PC-9 (cell line): Measurements from ENCODE around the gene ASXL1. TPM values are rescaled to one million over a fixed set of nuclear protein-coding genes. Genes with fewer than 3 reads are reported as not detected.
A peak's percentile ranks its signal among the peaks of the same experiment; 100 is the strongest.

Experiments
- BruUV-seq: library from RNA; stranded (reverse); fragments of 400-500 nt; replicated peaks from 2 replicates; lab custom pipeline; 2021; lab: Mats Ljungman, UMichigan
- CTCF ChIA-PET: fragments of 300-600 bp; sonication (Branson Sonifier 250); formaldehyde crosslinking; loops from one replicate; lab custom pipeline; 2022; ENCODE audit warnings: antibody characterized with exemption; lab: Charles Lee
- POLR2A ChIA-PET: fragments of 300-600 bp; sonication (Branson Sonifier 250); formaldehyde crosslinking; loops from one replicate; lab custom pipeline; 2022; ENCODE audit warnings: antibody characterized with exemption; ENCODE audit not compliant: unreplicated experiment; lab: Charles Lee
- DNase-seq, 2 experiments: peaks; one replicate each; pipeline versions ENCODE4 v3.0.0 to v3.0.0-alpha.2; 2015 to 2022; ENCODE audit warnings: mixed read lengths in 1 of 2
- H2AFZ ChIP-seq: fragments of 200-600 bp; sonication (generic); 2 replicates; pipeline ENCODE4 v1.8.1; 2017; ENCODE audit warnings: antibody characterized with exemption
- H3F3A ChIP-seq: fragments of 200-600 bp; sonication (generic); 2 replicates; pipeline ENCODE4 v1.8.1; 2017; ENCODE audit warnings: antibody characterized with exemption, mild to moderate bottlenecking, low read depth; ENCODE audit not compliant: insufficient read depth
- H3K27ac ChIP-seq: fragments of 200-600 bp; sonication (generic); 2 replicates; pipeline ENCODE4 v1.6.1; 2016; ENCODE audit warnings: mixed run types
- H3K27me3 ChIP-seq: fragments of 200-600 bp; sonication (generic); 2 replicates; pipeline ENCODE4 v1.6.1; 2016; ENCODE audit warnings: low read depth, mixed run types; ENCODE audit not compliant: insufficient read depth
- H3K36me3 ChIP-seq: fragments of 200-600 bp; sonication (generic); 2 replicates; pipeline ENCODE4 v1.6.1; 2016; ENCODE audit warnings: low read depth, mixed run types
- H3K4me1 ChIP-seq: fragments of 200-600 bp; sonication (generic); replicated peaks from 2 replicates; pipeline ENCODE4 v1.6.1; 2016; ENCODE audit warnings: mixed run types; ENCODE audit not compliant: insufficient read depth
- H3K4me2 ChIP-seq: fragments of 200-600 bp; sonication (generic); 2 replicates; pipeline ENCODE4 v1.6.1; 2017; ENCODE audit warnings: mixed run types
- H3K4me3 ChIP-seq: fragments of 200-600 bp; sonication (generic); 2 replicates; pipeline ENCODE4 v1.6.1; 2016; ENCODE audit warnings: mixed run types
- H3K79me2 ChIP-seq: fragments of 200-600 bp; sonication (generic); 2 replicates; pipeline ENCODE4 v1.6.1; 2017; ENCODE audit warnings: low read depth, mixed run types
- H3K9me2 ChIP-seq: fragments of 200-600 bp; sonication (generic); 2 replicates; pipeline ENCODE4 v1.8.1; 2017; ENCODE audit warnings: mild to moderate bottlenecking; ENCODE audit not compliant: insufficient read depth
- H3K9me3 ChIP-seq: fragments of 200-600 bp; sonication (generic); 2 replicates; pipeline ENCODE4 v1.8.1; 2016; ENCODE audit warnings: low read depth; ENCODE audit not compliant: insufficient read depth
- H4K20me1 ChIP-seq: fragments of 200-600 bp; sonication (generic); 2 replicates; pipeline ENCODE4 v1.8.1; 2017; ENCODE audit not compliant: insufficient read depth
- CTCF ChIP-seq: fragments of 200-600 bp; sonication (generic); conservative IDR thresholded peaks from 2 replicates; pipeline ENCODE4 v1.6.1; 2017; ENCODE audit warnings: mixed run types, antibody characterized with exemption, mild to moderate bottlenecking, moderate library complexity
- EZH2 ChIP-seq: fragments of 200-600 bp; sonication (generic); IDR thresholded peaks from 2 replicates; pipeline ENCODE4 v1.8.0; 2017; ENCODE audit warnings: antibody characterized with exemption, low read depth
- intact Hi-C: fragments of 100-400 bp; cut with micrococcal nuclease; formaldehyde crosslinking; loops from one replicate; pipeline ENCODE4 v1.10.0; 2022; ENCODE audit not compliant: unreplicated experiment
- total RNA-seq: library from RNA; stranded (reverse); gene quantifications from 2 replicates; pipeline ENCODE4 v1.2.3, GENCODE V29; 2021

ASXL1 gene
- total RNA-seq, 1 experiment from 2014 or later, result 123 TPM

GRCh38 chr20:32358883-32359632, 927 bp downstream of the ASXL1 start:
- BruUV-seq, result TSS peak; percentile 57
- H3K4me1 ChIP-seq, result peaks cover 47% of the 10 kb centered on the region
- H3K27ac ChIP-seq, result peak overlapping the region; percentile 36; the same call in 1 of the 2 replicates
- H4K20me1 ChIP-seq, result peaks cover 52% of the 10 kb centered on the region
- no peak for TF ChIP-seq CTCF
- no peak for TF ChIP-seq EZH2
- no peaks in the 10 kb centered on the region for H3K9me2 ChIP-seq
- ChIA-PET POLR2A (interaction anchor here (0.5 to 0.7 kb wide), 4 partner anchors 17 to 1753 kb away, joined by 3 to 5 read pairs (median 4); partner anchors contain the start of gene EIF2S2), CTCF (interaction anchor here (0.7 kb wide), 2 partner anchors 16 to 120 kb away, joined by 3 to 9 read pairs; no protein-coding TSS in a partner anchor)
- peaks cover 54% of the 10 kb centered on the region for H3K79me2 ChIP-seq
- peak overlapping the region; percentile 78 for H3K4me3 ChIP-seq
- H3K27me3 ChIP-seq, result no peaks in the 10 kb centered on the region
- peaks cover 34% of the 10 kb centered on the region for H3F3A ChIP-seq
- H2AFZ ChIP-seq, result peak overlapping the region; percentile 63
- H3K9me3 ChIP-seq, result no peaks in the 10 kb centered on the region
- intact Hi-C loops, result loop anchor here (2.0 to 5.0 kb wide), 5 partner anchors 32 to 293 kb away; partner anchors contain the start of genes KIF3B, PLAGL2 and POFUT1
- peak overlapping the region; percentile 90 for H3K4me2 ChIP-seq
- peak in 1 of 2 experiments; percentile 72 for DNase-seq
- 0 out of 2 replicates have a peak, but pooled peaks cover 4% of the 10 kb centered on the region for H3K36me3 ChIP-seq

DNA sequence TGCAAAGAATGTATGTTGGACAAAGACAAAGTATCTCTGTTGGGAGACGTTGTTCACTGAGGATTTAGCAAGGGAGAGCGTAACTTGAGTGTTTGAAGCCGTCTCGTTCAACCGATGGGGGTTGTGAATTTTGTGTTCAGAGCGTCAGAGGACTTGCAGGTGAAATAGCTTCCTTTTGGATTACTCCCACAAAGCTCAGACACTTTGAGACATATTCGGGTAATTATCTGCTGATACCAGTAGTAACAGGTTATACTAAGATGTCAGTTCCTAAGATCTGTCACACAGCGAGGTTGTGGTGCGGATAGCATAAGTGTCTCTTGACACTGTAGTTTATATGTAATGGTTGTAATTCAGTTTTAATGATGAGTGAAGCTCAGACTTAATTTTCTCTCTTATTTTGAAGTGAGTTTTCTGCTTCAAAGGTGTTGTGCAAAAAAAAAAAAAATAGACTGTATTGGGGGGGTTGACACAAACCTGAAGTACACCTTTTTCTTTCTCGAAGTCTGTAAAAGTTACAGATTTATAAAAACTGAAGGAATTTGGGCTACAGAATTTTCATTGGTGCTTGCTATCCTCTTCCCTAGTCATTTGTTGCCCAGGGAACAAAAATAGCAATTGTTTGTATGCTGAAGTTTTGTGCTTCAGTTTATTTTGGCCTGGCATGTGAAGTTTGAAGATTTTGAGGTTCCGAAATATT, 1.7 kb downstream of the ASXL1 start:
- Histone ChIP-seq H3K4me3 (peak overlapping the region; percentile 78), H2AFZ (0 out of 2 replicates have a peak overlapping the region, but pooled peaks have one; percentile 63), H3K4me1 (peaks cover 40% of the 10 kb centered on the region), H3K36me3 (0 out of 2 replicates have a peak, but pooled peaks cover 4% of the 10 kb centered on the region), H3K9me3 (no peaks in the 10 kb centered on the region), H3K79me2 (peaks cover 61% of the 10 kb centered on the region), H3K4me2 (peak overlapping the region; percentile 90), H3F3A (peaks cover 29% of the 10 kb centered on the region), H3K9me2 (no peaks in the 10 kb centered on the region), H3K27me3 (no peaks in the 10 kb centered on the region), H4K20me1 (peaks cover 59% of the 10 kb centered on the region), H3K27ac (0 out of 2 replicates have a peak overlapping the region, but pooled peaks have one; percentile 36)
- BruUV-seq, result no TSS peak
- no peak for DNase-seq
- ChIA-PET CTCF (interaction anchor here (0.5 kb wide), 1 partner anchor 51 kb away, joined by 3 read pairs; no protein-coding TSS in a partner anchor), POLR2A (interaction anchor here (0.6 to 0.7 kb wide), 4 partner anchors 8 to 1753 kb away, joined by 3 to 4 read pairs (median 4); partner anchors contain the start of gene EIF2S2)
- intact Hi-C loops, result loop anchor here (2.0 to 5.0 kb wide), 5 partner anchors 33 to 293 kb away; partner anchors contain the start of genes KIF3B, PLAGL2 and POFUT1
- no peak for TF ChIP-seq CTCF
- TF ChIP-seq EZH2, result no peak

- Histone ChIP-seq H3F3A (peaks cover 29% of the 10 kb centered on the region), H4K20me1 (peaks cover 64% of the 10 kb centered on the region), H3K4me1 (peaks cover 35% of the 10 kb centered on the region), H3K9me3 (no peaks in the 10 kb centered on the region), H2AFZ (no peak overlapping the region), H3K9me2 (no peaks in the 10 kb centered on the region), H3K4me3 (peak overlapping the region; percentile 78; the same call in 1 of the 2 replicates), H3K27me3 (no peaks in the 10 kb centered on the region), H3K27ac (no peak overlapping the region), H3K79me2 (peaks cover 66% of the 10 kb centered on the region), H3K4me2 (peak overlapping the region; percentile 90), H3K36me3 (0 out of 2 replicates have a peak, but pooled peaks cover 4% of the 10 kb centered on the region)
- CTCF ChIA-PET, result interaction anchor here (0.5 kb wide), 1 partner anchor 52 kb away, joined by 3 read pairs; no protein-coding TSS in a partner anchor
- POLR2A ChIA-PET, result no interaction called here
- TF ChIP-seq EZH2, result no peak
- no peak for TF ChIP-seq CTCF
- DNase-seq, result no peak
- intact Hi-C loops, result no loop called here
- no TSS peak for BruUV-seq
Observed at GRCh38 chr20:32360333-32360634, 2.2 kb downstream of the ASXL1 start.
